ENCODE measurements around the gene SSH3. TPM values are rescaled to one million over a fixed set of nuclear protein-coding genes. Genes with fewer than 3 reads are reported as not detected.
"Not testable (repeated sequence)": the region's sequence is repeated elsewhere in the genome, so short reads cannot be mapped to it uniquely, and the experiment has no call there.

SSH3 gene
- total RNA-seq, 2 donors from 2014 or later = 39.1 to 44.4 TPM

- Histone ChIP-seq H3K4me1 (ENCODE audit: control insufficient read depth, insufficient read depth, low read length) (no peaks in the 10 kb centered on the region), H3K27me3 (ENCODE audit: control insufficient read depth, insufficient read depth, low read length, poor library complexity, severe bottlenecking) (peaks cover 26% of the 10 kb centered on the region), H3K9ac (ENCODE audit: extremely low read depth, low read length, poor library complexity, severe bottlenecking) (peak overlapping the region; percentile 67), H3K27ac (ENCODE audit: low read depth, low read length) (peak overlapping the region; percentile 47), H3K4me3 (ENCODE audit: low read length) (peak overlapping the region; percentile 90), H3K9me3 (ENCODE audit: control insufficient read depth, low read length) (no peaks in the 10 kb centered on the region), H3K36me3 (ENCODE audit: control insufficient read depth, insufficient read depth, low read length) (no peaks in the 10 kb centered on the region)
- Mint-ChIP-seq H3K27ac (peak overlapping the region; percentile 93), H3K36me3 (ENCODE audit: low read depth) (no peaks in the 10 kb centered on the region), H3K27me3 (ENCODE audit: insufficient read depth) (peaks cover 28% of the 10 kb centered on the region), H3K4me3 (peak overlapping the region; percentile 81), H3K4me1 (peaks cover 5% of the 10 kb centered on the region), H3K9me3 (no peaks in the 10 kb centered on the region)
- peak; percentile 99 for DNase-seq
- peak; percentile 97 for TF ChIP-seq CTCF (conservative IDR thresholded peaks at IDR 0.05)
- 0 to 1% methylated on average over 30 to 55 of the region's 55 CpGs for WGBS, 2 experiments (ENCODE audit: insufficient coverage in 1 of 2, insufficient read length in 1 of 2)
Measured at GRCh38 chr11:67317205-67317887, 14.0 kb downstream of the SSH3 start.

- no peak for DNase-seq
- no peak for TF ChIP-seq CTCF (conservative IDR thresholded peaks at IDR 0.05)
- no peaks in the 10 kb centered on the region for H3K36me3 ChIP-seq (ENCODE audit: control insufficient read depth, insufficient read depth, low read length)
- H3K4me1 ChIP-seq (ENCODE audit: control insufficient read depth, insufficient read depth, low read length) = no peaks in the 10 kb centered on the region
- Mint-ChIP-seq H3K36me3 (ENCODE audit: low read depth) (no peaks in the 10 kb centered on the region), H3K27me3 (ENCODE audit: insufficient read depth) (peaks cover 28% of the 10 kb centered on the region), H3K27ac (peak overlapping the region; percentile 93), H3K9me3 (no peaks in the 10 kb centered on the region), H3K4me3 (peak overlapping the region; percentile 81), H3K4me1 (peaks cover 5% of the 10 kb centered on the region)
- peak overlapping the region; percentile 90 for H3K4me3 ChIP-seq (ENCODE audit: low read length)
- H3K9me3 ChIP-seq (ENCODE audit: control insufficient read depth, low read length) = no peaks in the 10 kb centered on the region
- peaks cover 26% of the 10 kb centered on the region for H3K27me3 ChIP-seq (ENCODE audit: control insufficient read depth, insufficient read depth, low read length, poor library complexity, severe bottlenecking)
- H3K27ac ChIP-seq (ENCODE audit: low read depth, low read length) = no peak overlapping the region
- WGBS, 2 experiments (ENCODE audit: insufficient coverage in 1 of 2, insufficient read length in 1 of 2) = 0 to 5% methylated on average over 31 to 53 of the region's 53 CpGs
- peak overlapping the region; percentile 67 for H3K9ac ChIP-seq (ENCODE audit: extremely low read depth, low read length, poor library complexity, severe bottlenecking)
Measured at GRCh38 chr11:67317888-67318555, 14.7 kb downstream of the SSH3 start.

GRCh38 chr11:67318876-67319275, 15.5 kb downstream of the SSH3 start:
- not testable (repeated sequence) for H3K4me1 ChIP-seq (ENCODE audit: control insufficient read depth, insufficient read depth, low read length); H3K27ac Mint-ChIP-seq; H3K36me3 Mint-ChIP-seq (ENCODE audit: low read depth); H3K4me1 Mint-ChIP-seq; H3K9ac ChIP-seq (ENCODE audit: extremely low read depth, low read length, poor library complexity, severe bottlenecking); H3K9me3 Mint-ChIP-seq; H3K36me3 ChIP-seq (ENCODE audit: control insufficient read depth, insufficient read depth, low read length); H3K9me3 ChIP-seq (ENCODE audit: control insufficient read depth, low read length); DNase-seq; H3K27ac ChIP-seq (ENCODE audit: low read depth, low read length)
- Mint-ChIP-seq H3K4me3 (peak overlapping the region; percentile 81), H3K27me3 (ENCODE audit: insufficient read depth) (peaks cover 28% of the 10 kb centered on the region)
- H3K4me3 ChIP-seq (ENCODE audit: low read length) = peak overlapping the region; percentile 90
- peaks cover 26% of the 10 kb centered on the region for H3K27me3 ChIP-seq (ENCODE audit: control insufficient read depth, insufficient read depth, low read length, poor library complexity, severe bottlenecking)
- WGBS, 2 experiments (ENCODE audit: insufficient coverage in 1 of 2, insufficient read length in 1 of 2) = 81 to 95% methylated on average over 11 to 12 of the region's 12 CpGs
